Head of caudate nucleus (tissue), 42 donors: ENCODE data around the gene SPAG16.

Experiments used
- DNase-seq, 42 donors: peaks; one replicate each; pipeline versions ENCODE4 v3.0.0 to v3.0.0-alpha.2; 2020 to 2021; ENCODE audit warnings: mixed read lengths in 7 of 42
- intact Hi-C: fragments of 100-400 bp; cut with DNase I; formaldehyde crosslinking; loops from one replicate; pipeline ENCODE4 v1.15.0; 2022

SPAG16 gene

GRCh38 chr2:213476641-213477040 is 192.4 kb downstream of the SPAG16 start:
- intact Hi-C loops = no loop called here
- DNase-seq = no peak

- DNase-seq = no peak
- intact Hi-C loops = no loop called here
These were observed 205.8 kb downstream of the SPAG16 start for GRCh38 chr2:213490087-213490486.

- DNase-seq = no peak
- intact Hi-C loops = no loop called here
These were observed 207.1 kb downstream of the SPAG16 start for GRCh38 chr2:213491376-213491775.

GRCh38 chr2:213496226-213496625 is 212.0 kb downstream of the SPAG16 start:
- intact Hi-C loops = no loop called here
- no peak for DNase-seq

GRCh38 chr2:213500881-213501280 is 216.6 kb downstream of the SPAG16 start:
- DNase-seq = no peak
- intact Hi-C loops = no loop called here

- intact Hi-C loops = no loop called here
- DNase-seq = no peak
These were observed 239.9 kb downstream of the SPAG16 start for GRCh38 chr2:213524164-213524563.

GRCh38 chr2:213537579-213537978 is 253.3 kb downstream of the SPAG16 start:
- DNase-seq = no peak
- intact Hi-C loops = no loop called here

- intact Hi-C loops = no loop called here
These were observed 260.7 kb downstream of the SPAG16 start for GRCh38 chr2:213544940-213545339.

GRCh38 chr2:213545481-213545880 is 261.2 kb downstream of the SPAG16 start:
- DNase-seq = no peak
- intact Hi-C loops = no loop called here

More at GRCh38 chr2:213544940-213545339, 260.7 kb downstream of the SPAG16 start:
- no peak for DNase-seq

- DNase-seq = no peak
- intact Hi-C loops = no loop called here
These were observed 261.8 kb downstream of the SPAG16 start for GRCh38 chr2:213545964-213546475.

GRCh38 chr2:213551526-213551925 is 267.3 kb downstream of the SPAG16 start:
- no peak for DNase-seq
- intact Hi-C loops = no loop called here

- DNase-seq = no peak
- intact Hi-C loops = no loop called here
These were observed 274.8 kb downstream of the SPAG16 start for GRCh38 chr2:213559053-213559452.

GRCh38 chr2:213561759-213562158 is 277.5 kb downstream of the SPAG16 start:
- no peak for DNase-seq
- intact Hi-C loops = no loop called here

GRCh38 chr2:213562539-213563180 is 278.4 kb downstream of the SPAG16 start:
- DNase-seq = no peak
- intact Hi-C loops = no loop called here

- intact Hi-C loops = no loop called here
- no peak for DNase-seq
These were observed 282.6 kb downstream of the SPAG16 start for GRCh38 chr2:213566846-213567245.

GRCh38 chr2:213609570-213610170 is 325.4 kb downstream of the SPAG16 start:
- intact Hi-C loops = no loop called here
- DNase-seq = no peak

- intact Hi-C loops = no loop called here
- DNase-seq = no peak
These were observed 342.9 kb downstream of the SPAG16 start for GRCh38 chr2:213627054-213627710.

GRCh38 chr2:213627835-213628460 is 343.7 kb downstream of the SPAG16 start:
- DNase-seq = no peak
- intact Hi-C loops = no loop called here

GRCh38 chr2:213640738-213641425 is 356.6 kb downstream of the SPAG16 start:
- DNase-seq = no peak
- intact Hi-C loops = no loop called here
